ENCODE results near the gene NRL. TPM values are rescaled to one million over a fixed set of nuclear protein-coding genes. Genes with fewer than 3 reads are reported as not detected.
A peak's percentile ranks its signal among the peaks of the same experiment; 100 is the strongest.

The NRL gene
- total RNA-seq, 1 donor from 2014 or later = 1.2 TPM

DNA sequence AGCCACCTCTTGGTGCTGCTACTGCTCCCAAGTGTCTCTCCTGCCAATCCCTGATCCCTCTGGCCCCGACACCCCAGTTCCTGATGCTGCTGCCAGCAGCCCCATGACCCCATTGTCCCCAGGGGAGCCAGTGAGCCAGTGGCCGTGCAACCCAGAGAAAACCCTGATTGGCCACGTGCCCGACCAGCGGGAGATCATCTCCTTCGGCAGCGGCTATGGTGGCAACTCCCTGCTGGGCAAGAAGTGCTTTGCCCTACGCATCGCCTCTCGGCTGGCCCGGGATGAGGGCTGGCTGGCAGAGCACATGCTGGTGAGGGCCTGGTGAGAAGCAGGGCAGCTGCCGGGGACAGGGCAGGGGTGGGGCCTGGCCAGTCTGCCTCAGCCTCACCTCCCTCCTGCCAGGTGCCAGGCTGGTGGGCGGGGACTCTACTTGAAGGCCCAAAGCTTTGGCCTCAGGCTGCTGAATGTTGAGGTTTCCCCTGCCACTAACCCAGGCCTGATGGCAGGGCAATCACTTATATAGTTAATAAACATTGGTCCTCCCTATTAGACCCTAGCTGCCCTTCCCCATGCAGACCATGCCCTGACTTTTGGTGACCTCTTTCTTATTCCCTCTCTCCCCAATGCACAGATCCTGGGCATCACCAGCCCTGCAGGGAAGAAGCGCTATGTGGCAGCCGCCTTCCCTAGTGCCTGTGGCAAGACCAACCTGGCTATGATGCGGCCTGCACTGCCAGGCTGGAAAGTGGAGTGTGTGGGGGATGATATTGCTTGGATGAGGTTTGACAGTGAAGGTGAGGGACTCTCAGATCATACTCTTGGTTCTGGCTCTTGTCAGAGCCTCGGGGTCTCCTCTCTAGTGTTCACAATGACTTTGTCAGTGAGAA lies 15.6 kb downstream of the NRL start:
- no peak overlapping the region for H3K4me3 ChIP-seq (ENCODE audit: low read depth, low read length)
- TF ChIP-seq CTCF (conservative IDR thresholded peaks at IDR 0.05; ENCODE audit: low read depth, low read length) = no peak
- no peak for DNase-seq (ENCODE audit: low read depth)

- no peak overlapping the region for H3K4me3 ChIP-seq (ENCODE audit: low read depth, low read length)
- no peak for TF ChIP-seq CTCF (conservative IDR thresholded peaks at IDR 0.05; ENCODE audit: low read depth, low read length)
- no peak for DNase-seq (ENCODE audit: low read depth)
Measured at GRCh38 chr14:24098229-24098926, 16.4 kb downstream of the NRL start.

DNA sequence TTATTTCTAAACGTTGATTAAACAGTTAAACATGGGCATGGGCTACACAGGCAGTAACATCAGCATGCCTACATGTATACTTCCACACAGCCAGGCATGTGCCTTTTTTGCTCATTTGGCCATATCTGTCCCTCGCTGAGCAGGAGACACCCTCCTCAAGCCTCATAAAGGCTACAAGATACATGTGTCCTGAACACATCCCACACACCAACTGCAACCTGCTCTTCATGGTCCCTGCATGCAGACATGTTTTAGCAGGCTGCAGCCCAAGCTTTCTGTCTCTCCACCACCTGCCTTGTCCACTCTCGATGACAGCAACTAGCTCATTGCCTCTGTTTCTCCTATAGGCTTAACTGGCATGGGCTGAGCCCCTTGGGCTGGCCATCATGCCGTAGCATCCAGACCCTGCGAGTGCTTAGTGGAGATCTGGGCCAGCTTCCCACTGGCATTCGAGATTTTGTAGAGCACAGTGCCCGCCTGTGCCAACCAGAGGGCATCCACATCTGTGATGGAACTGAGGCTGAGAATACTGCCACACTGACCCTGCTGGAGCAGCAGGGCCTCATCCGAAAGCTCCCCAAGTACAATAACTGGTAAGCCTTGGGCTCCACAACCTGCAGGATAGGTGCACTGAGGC lies 18.1 kb downstream of the NRL start:
- DNase-seq (ENCODE audit: low read depth) = no peak
- no peak for TF ChIP-seq CTCF (conservative IDR thresholded peaks at IDR 0.05; ENCODE audit: low read depth, low read length)
- no peak overlapping the region for H3K4me3 ChIP-seq (ENCODE audit: low read depth, low read length)

- DNase-seq (ENCODE audit: low read depth) = no peak
Measured at GRCh38 chr14:24095271-24096068, 19.3 kb downstream of the NRL start.

GRCh38 chr14:24094841-24095270 lies 19.9 kb downstream of the NRL start:
- no peak for TF ChIP-seq CTCF (conservative IDR thresholded peaks at IDR 0.05; ENCODE audit: low read depth, low read length)
- no peak for DNase-seq (ENCODE audit: low read depth)
- peak overlapping the region; percentile 94 for H3K4me3 ChIP-seq (ENCODE audit: low read depth, low read length)

More at GRCh38 chr14:24095271-24096068, 19.3 kb downstream of the NRL start:
- peak overlapping the region; percentile 94 for H3K4me3 ChIP-seq (ENCODE audit: low read depth, low read length)
- TF ChIP-seq CTCF (conservative IDR thresholded peaks at IDR 0.05; ENCODE audit: low read depth, low read length) = no peak
